Measurements from ENCODE around the gene ATP8B4.
A peak's percentile ranks its signal among the peaks of the same experiment; 100 is the strongest.

Gene ATP8B4

DNA sequence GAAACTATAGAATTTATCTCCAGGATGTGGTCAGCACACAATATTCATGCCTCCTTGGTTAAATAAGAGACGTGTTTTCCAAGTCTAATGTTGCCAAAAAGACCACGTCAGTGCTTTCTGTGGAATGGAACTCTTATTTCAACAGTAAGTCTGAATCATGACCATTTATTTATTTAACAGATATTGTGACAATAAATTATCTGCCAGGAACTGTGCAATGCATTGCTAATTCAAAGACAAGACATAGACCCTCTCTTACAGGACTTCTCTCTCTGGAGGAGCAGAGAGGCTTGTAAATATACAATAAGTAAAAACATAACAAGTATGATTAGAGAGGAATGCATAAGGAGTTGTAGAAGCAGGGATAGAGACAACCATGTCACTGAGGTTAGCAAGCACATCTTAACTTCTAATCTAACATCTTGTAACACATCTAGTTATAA is 270.7 kb downstream of the ATP8B4 start:
- TF ChIP-seq, protein P1, sequence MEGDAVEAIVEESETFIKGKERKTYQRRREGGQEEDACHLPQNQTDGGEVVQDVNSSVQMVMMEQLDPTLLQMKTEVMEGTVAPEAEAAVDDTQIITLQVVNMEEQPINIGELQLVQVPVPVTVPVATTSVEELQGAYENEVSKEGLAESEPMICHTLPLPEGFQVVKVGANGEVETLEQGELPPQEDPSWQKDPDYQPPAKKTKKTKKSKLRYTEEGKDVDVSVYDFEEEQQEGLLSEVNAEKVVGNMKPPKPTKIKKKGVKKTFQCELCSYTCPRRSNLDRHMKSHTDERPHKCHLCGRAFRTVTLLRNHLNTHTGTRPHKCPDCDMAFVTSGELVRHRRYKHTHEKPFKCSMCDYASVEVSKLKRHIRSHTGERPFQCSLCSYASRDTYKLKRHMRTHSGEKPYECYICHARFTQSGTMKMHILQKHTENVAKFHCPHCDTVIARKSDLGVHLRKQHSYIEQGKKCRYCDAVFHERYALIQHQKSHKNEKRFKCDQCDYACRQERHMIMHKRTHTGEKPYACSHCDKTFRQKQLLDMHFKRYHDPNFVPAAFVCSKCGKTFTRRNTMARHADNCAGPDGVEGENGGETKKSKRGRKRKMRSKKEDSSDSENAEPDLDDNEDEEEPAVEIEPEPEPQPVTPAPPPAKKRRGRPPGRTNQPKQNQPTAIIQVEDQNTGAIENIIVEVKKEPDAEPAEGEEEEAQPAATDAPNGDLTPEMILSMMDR (IDR thresholded peaks at IDR 0.05), result no peak

DNA sequence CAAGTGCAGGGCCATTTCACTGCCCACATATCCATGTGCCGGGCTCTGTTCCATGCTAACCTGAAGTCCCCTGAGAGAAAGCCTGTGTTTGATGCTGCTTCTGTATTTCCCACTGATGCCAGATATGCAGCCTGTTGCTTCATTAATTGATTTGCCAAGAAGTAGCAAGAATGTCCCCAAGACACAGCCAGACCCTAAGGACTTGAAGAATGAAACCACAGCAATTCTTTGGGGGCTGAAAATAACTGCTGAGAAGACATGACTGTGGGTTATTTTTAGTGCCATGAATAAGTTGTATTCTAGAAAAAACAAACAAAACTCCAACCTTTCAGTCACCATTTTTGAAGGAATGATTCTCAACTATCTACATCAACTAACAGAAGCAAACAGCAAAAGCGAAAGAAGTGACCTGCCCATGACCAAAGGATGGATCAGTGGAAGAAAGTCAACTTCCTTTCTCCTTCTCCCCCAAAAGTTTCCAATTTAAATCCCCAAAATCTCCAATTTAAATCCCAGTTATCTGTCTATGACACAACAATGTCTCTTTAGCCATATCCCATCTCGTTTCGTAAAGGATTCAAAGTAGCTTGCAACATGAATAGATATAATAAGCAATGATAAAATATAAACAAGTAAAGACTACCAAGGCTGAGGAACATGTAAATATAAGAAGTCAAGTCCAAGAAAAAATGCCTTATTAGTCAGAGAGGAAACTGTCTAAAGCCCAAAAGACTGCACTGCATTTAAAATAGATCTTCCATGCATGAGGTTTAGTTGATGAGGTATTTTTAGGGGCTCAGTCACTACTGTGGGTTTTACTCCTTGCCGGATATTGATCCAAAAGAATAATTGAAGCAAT is 271.4 kb downstream of the ATP8B4 start:
- TF ChIP-seq, protein P1 (IDR thresholded peaks at IDR 0.05), result no peak

DNA sequence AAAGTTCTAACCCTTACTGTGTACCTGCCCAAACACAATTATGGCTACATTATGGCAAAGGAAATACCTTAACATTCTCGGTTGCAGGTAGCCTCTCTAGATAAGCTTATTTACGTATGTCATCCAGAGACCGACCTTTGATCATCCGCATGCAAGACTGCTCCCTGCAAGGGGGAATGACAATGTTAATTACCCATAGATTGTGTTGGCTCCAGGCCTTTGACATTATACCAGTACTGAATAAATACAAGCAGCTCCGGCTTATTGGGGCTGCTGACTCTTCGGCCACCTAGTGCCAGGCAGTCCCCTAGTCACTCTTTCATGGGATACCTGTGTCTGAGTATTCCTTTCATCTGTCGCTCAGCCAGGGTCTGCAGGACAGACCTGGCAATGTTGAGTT is 274.6 kb downstream of the ATP8B4 start:
- TF ChIP-seq, protein P1 (IDR thresholded peaks at IDR 0.05), result no peak

DNA sequence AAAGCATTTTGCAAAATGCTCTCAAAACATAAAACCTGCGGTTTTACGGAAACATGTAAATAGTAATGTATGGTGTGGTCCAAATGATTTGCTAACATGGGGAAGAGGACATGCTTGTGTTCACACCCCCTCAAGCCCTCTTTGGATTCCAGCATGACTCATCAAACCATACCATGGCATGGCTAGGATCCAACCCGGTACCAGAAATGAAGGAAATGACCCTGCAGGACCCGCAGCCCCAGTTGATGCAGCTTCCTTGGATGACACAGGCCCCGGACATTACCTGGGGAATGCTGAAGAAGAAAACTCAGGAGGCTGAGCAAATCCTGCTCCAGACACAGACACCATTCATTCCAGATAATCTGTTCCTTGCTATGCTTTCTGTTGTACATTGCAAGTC is 275.3 kb downstream of the ATP8B4 start:
- TF ChIP-seq, protein P1 (IDR thresholded peaks at IDR 0.05), result no peak

DNA sequence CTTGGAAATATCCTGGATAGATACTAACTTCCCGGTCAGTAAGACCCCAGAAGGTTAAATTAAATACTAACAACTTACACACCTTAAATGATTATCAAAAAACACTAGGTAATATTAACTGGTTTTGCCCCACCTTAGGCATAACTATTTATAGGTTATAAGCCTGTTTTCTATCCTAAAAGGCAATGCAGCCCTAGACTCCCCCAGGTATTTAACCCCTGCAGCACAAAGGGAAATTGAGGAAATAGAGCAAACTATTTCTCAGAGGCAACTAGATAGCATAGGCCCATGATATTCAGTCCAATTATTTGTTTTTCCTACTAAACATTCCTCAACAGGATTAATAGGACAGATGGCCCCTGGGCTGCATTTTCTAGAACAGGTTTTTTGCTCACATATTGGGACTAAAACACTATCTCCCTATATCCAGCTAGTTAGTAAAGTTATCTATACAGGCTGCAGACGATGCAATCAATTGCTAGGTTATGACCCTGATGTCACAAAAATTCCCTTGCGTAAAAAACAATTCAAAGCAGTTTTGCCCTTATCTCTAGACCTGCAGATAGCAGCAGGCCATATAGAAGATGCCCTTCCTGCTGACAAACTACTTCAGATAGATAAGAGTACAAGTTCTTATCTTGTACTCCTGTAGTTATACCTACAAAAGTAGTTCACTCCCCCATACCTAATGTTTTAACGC is 276.9 kb downstream of the ATP8B4 start:
- TF ChIP-seq, protein P1 (IDR thresholded peaks at IDR 0.05), result no peak

DNA sequence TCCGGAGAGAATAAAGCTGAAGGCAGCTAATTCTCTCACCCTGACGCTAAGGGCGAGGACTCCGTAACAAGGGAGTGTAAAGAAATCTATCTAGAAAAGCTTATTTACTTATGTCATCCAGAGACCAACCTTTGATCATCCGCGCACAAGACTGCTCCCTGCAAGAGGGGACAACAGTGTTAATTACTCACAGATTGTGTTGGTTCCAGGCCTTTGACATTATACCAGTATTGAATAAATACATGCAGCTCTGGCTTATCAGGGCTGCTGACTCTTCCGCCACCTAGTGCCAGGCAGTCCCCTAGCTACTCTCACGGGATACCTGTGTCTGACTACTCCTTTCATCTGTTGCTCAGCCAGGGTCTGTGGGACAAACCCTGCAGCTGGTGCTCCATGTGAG is 286.5 kb downstream of the ATP8B4 start:
- TF ChIP-seq, protein P1 (IDR thresholded peaks at IDR 0.05), result peak; percentile 64

DNA sequence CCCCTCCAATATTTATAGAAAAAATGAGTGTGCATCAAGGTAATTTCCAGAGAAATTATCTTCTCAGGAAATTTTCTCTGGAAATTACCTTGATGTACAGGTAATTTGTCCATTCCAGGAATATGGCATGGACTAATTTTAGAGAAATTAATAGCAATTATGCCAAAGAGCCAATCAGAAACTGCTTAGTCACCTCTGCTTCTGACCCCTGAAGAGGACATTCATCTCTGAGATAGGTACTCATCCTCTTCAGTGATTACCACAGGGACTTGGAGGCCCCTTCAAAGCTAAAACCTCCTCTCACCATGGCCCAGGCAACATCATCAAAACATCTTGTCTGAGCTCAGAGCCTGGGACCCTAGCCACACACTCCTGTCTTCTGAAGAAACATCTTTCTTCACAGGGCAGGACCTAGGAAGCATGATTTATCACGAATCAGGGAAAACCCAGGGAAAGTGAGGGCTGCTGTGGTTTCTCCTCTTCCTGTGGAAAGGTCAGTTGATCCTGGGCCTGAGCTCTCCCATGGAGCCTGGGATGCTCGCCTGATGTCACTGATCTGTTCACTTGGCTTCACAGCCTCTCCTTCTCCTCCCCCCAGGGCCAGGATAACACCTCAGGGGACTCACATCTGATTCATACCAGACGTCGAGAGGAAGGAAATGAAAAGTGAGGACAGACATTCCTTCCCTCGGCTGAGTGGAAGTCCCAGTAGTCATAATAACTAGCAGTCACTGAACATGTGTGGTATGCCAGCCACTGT is 287.6 kb downstream of the ATP8B4 start:
- TF ChIP-seq, protein P1 (IDR thresholded peaks at IDR 0.05), result no peak
